Midbrain (tissue), 1 donor: Measurements from ENCODE around the gene PRKG2.
"Not testable (repeated sequence)": the region's sequence is repeated elsewhere in the genome, so short reads cannot be mapped to it uniquely, and the experiment has no call there.

Experiments used
- DNase-seq: peaks from one replicate; lab custom pipeline; 2025; lab: John Stamatoyannopoulos, UW

Gene PRKG2

GRCh38 chr4:81153714-81154323, 61.2 kb downstream of the PRKG2 start:
- not testable (repeated sequence) for DNase-seq

GRCh38 chr4:81152839-81153713, 61.9 kb downstream of the PRKG2 start:
- DNase-seq = no peak

- no peak for DNase-seq
These were observed 65.0 kb downstream of the PRKG2 start for GRCh38 chr4:81149976-81150375.

- DNase-seq = peak; percentile 3
These were observed 66.4 kb downstream of the PRKG2 start for GRCh38 chr4:81148576-81148975.

- DNase-seq = no peak
These were observed 68.6 kb downstream of the PRKG2 start for GRCh38 chr4:81146466-81146865.

- DNase-seq = no peak
These were observed 71.8 kb downstream of the PRKG2 start for GRCh38 chr4:81143183-81143582.

GRCh38 chr4:81142744-81143143, 72.3 kb downstream of the PRKG2 start:
- DNase-seq = no peak

- no peak for DNase-seq
These were observed 77.1 kb downstream of the PRKG2 start for GRCh38 chr4:81137894-81138293.

GRCh38 chr4:81137446-81137845, 77.6 kb downstream of the PRKG2 start:
- DNase-seq = no peak

GRCh38 chr4:81136161-81136905, 78.7 kb downstream of the PRKG2 start:
- no peak for DNase-seq

GRCh38 chr4:81135501-81135900, 79.5 kb downstream of the PRKG2 start:
- no peak for DNase-seq

GRCh38 chr4:81131563-81131962, 83.5 kb downstream of the PRKG2 start:
- no peak for DNase-seq

GRCh38 chr4:81131066-81131465, 84.0 kb downstream of the PRKG2 start:
- no peak for DNase-seq

- no peak for DNase-seq
These were observed 84.5 kb downstream of the PRKG2 start for GRCh38 chr4:81130569-81130968.

GRCh38 chr4:81120055-81120454, 95.0 kb downstream of the PRKG2 start:
- DNase-seq = no peak

GRCh38 chr4:81118086-81118485, 96.9 kb downstream of the PRKG2 start:
- no peak for DNase-seq

- no peak for DNase-seq
These were observed 98.5 kb downstream of the PRKG2 start for GRCh38 chr4:81116566-81116965.

- no peak for DNase-seq
These were observed 102.0 kb downstream of the PRKG2 start for GRCh38 chr4:81113024-81113423.

GRCh38 chr4:81109356-81109755, 105.7 kb downstream of the PRKG2 start:
- no peak for DNase-seq

- DNase-seq = no peak
These were observed 108.9 kb downstream of the PRKG2 start for GRCh38 chr4:81106150-81106549.

GRCh38 chr4:81102107-81102506, 112.9 kb downstream of the PRKG2 start:
- DNase-seq = no peak

GRCh38 chr4:81096566-81096965, 118.5 kb downstream of the PRKG2 start:
- DNase-seq = no peak

GRCh38 chr4:81095389-81095788, 119.6 kb downstream of the PRKG2 start:
- DNase-seq = no peak
